Measurements from ENCODE around the gene RTL3. TPM values are rescaled to one million over a fixed set of nuclear protein-coding genes. Genes with fewer than 3 reads are reported as not detected.

Gene RTL3
- polyA plus RNA-seq, 2 of the 4 experiments (the other 2 are of a cell fraction), result not detected

GRCh38 chrX:78708262-78708661, 49.1 kb upstream of the RTL3 start:
- no peak overlapping the region for H3K4me2 ChIP-seq
- no peak overlapping the region for H3K27ac ChIP-seq
- peak; percentile 25 for TF ChIP-seq CTCF (IDR thresholded peaks at IDR 0.05)
- TF ChIP-seq CHD4 (IDR thresholded peaks at IDR 0.05; ENCODE audit: borderline replicate concordance), result no peak
- TF ChIP-seq ZSCAN20 (CRISPR knock-in tag; IDR thresholded peaks at IDR 0.05), result no peak
- TF ChIP-seq RAD21 (conservative IDR thresholded peaks at IDR 0.05 in 1 of 2, IDR thresholded peaks at IDR 0.05 in 1 of 2), result peak; percentile 50
- peak; percentile 32; the same call in 1 of the 3 replicates for TF ChIP-seq SMC3 (IDR thresholded peaks at IDR 0.05)
- DNase-seq (ENCODE audit: low read depth in 1 of 2, low spot score in 1 of 2), result peak; percentile 0 to 34
- H3K4me1 ChIP-seq, result no peaks in the 10 kb centered on the region
- CTCF ChIA-PET, result interaction anchor here (0.6 to 1.9 kb wide), 3 partner anchors 112 to 407 kb away, joined by 3 to 5 read pairs (median 5); no protein-coding TSS in a partner anchor
- no peak for FAIRE-seq
- WGBS (ENCODE audit: missing lambda C conversion rate), result 8% methylated on average over 2 of the region's 2 CpGs
- no peak overlapping the region for H3K4me3 ChIP-seq
- ATAC-seq, result peak in 1 of 2 experiments; percentile 64; a peak in 2 of 6 replicates
- H3K9me3 ChIP-seq, result no peaks in the 10 kb centered on the region
- POLR2A ChIA-PET, result no interaction called here

- no peak for DNase-seq (ENCODE audit: low read depth in 1 of 2, low spot score in 1 of 2)
- POLR2A ChIA-PET, result no interaction called here
- no peak for FAIRE-seq
- Histone ChIP-seq H3K9me3 (no peaks in the 10 kb centered on the region), H3K27ac (no peak overlapping the region), H3K4me2 (no peak overlapping the region), H3K4me1 (no peaks in the 10 kb centered on the region), H3K4me3 (no peak overlapping the region)
- WGBS (ENCODE audit: missing lambda C conversion rate), result 12% methylated on average over 2 of the region's 2 CpGs
- CTCF ChIA-PET, result no interaction called here
- no peak for ATAC-seq
- TF ChIP-seq HOXA7 (CRISPR knock-in tag; IDR thresholded peaks at IDR 0.05), result no peak
- TF ChIP-seq RAD21 (conservative IDR thresholded peaks at IDR 0.05 in 1 of 2, IDR thresholded peaks at IDR 0.05 in 1 of 2), result no peak
- TF ChIP-seq CTCF (IDR thresholded peaks at IDR 0.05), result no peak
- no peak for TF ChIP-seq NR3C1 (IDR thresholded peaks at IDR 0.05)
- no peak for TF ChIP-seq CEBPB (IDR thresholded peaks at IDR 0.05)
- TF ChIP-seq RARB (CRISPR knock-in tag; IDR thresholded peaks at IDR 0.05), result no peak
- TF ChIP-seq KDM1A (IDR thresholded peaks at IDR 0.05; ENCODE audit: low read depth), result no peak
- TF ChIP-seq HMGXB4 (CRISPR knock-in tag; IDR thresholded peaks at IDR 0.05; ENCODE audit: borderline replicate concordance), result no peak
- no peak for TF ChIP-seq PBX3 (IDR thresholded peaks at IDR 0.05)
- no peak for TF ChIP-seq ZSCAN20 (CRISPR knock-in tag; IDR thresholded peaks at IDR 0.05)
- TF ChIP-seq RNF2 (IDR thresholded peaks at IDR 0.05; ENCODE audit: borderline replicate concordance, low read depth), result no peak
- TF ChIP-seq NFE2L2 (conservative IDR thresholded peaks at IDR 0.05; ENCODE audit: low read length), result no peak
- TF ChIP-seq JUN (IDR thresholded peaks at IDR 0.05), result no peak
- TF ChIP-seq MAX (IDR thresholded peaks at IDR 0.05), result no peak
- TF ChIP-seq BCL3 (IDR thresholded peaks at IDR 0.05), result no peak
- no peak for TF ChIP-seq JUNB (IDR thresholded peaks at IDR 0.05)
- no peak for TF ChIP-seq ELK1 (IDR thresholded peaks at IDR 0.05; ENCODE audit: low read depth, low read length)
- TF ChIP-seq EHMT2 (IDR thresholded peaks at IDR 0.05; ENCODE audit: low read depth), result no peak
Observed at GRCh38 chrX:78706071-78706470, 46.9 kb upstream of the RTL3 start.
